K562 (cell line): Measurements from ENCODE around the gene SLC4A2. TPM values are rescaled to one million over a fixed set of nuclear protein-coding genes. Genes with fewer than 3 reads are reported as not detected.

Source experiments
- FOSL1 ChIP-seq: fragments of 200-800 bp; sonication (Bioruptor generic); conservative IDR thresholded peaks from 2 replicates; pipeline ENCODE4 v1.6.1; 2016; ENCODE audit warnings: missing genetic modification characterization, missing compliant biosample characterization
- MGA ChIP-seq: fragments of 450-650 bp; IDR thresholded peaks from 2 replicates; pipeline ENCODE4 v1.6.1; 2016; ENCODE audit warnings: mild to moderate bottlenecking, moderate library complexity
- PBX2 ChIP-seq, 2 experiments: IDR thresholded peaks in 1 of 2; conservative IDR thresholded peaks in 1 of 2; 2 replicates each; pipeline ENCODE4 v1.6.1; 2016; ENCODE audit warnings: low read depth in 2 of 2, mild to moderate bottlenecking in 1 of 2, missing compliant biosample characterization in 1 of 2, missing genetic modification characterization in 1 of 2, moderate library complexity in 1 of 2
- polyA plus RNA-seq, 8 experiments: library from polyadenylated mRNA; depleted of rRNA in 4 of 8; stranded (reverse) in 5 of 8; unstranded in 3 of 8; fragments of >200 nt; fragmentation: Nextera tagmentation in 2 of 8; fragmentation: Illumina TruSeq in 1 of 8; extraction: Ambion mirVana in 2 of 8; extraction: Trizol in 1 of 8; gene quantifications; 2 replicates each; pipeline versions ENCODE4 v1.2.1 to v1.2.3, GENCODE V29; 2011 to 2014; ENCODE audit warnings: inconsistent platforms in 1 of 8, missing spikeins in 1 of 8
- total RNA-seq, 7 experiments: library from RNA; depleted of rRNA in 6 of 7; stranded (reverse); fragments of >200 nt in 6 of 7; fragmentation: Illumina TruSeq in 2 of 7; extraction: Trizol in 2 of 7; gene quantifications; 2 replicates each; pipeline versions ENCODE4 v1.2.1 to v1.2.3, GENCODE V29; 2011 to 2021; ENCODE audit warnings: low replicate concordance in 1 of 7
- TF ChIP-seq, protein P1 (sequence below): sonication (generic); IDR thresholded peaks from 2 replicates; pipeline ENCODE4 v1.6.1; 2016
- TF ChIP-seq, protein P2 (sequence below): conservative IDR thresholded peaks from 2 replicates; pipeline ENCODE4 v1.6.1; 2011; ENCODE audit warnings: low read depth, mild to moderate bottlenecking, low read length; ENCODE audit not compliant: control insufficient read depth
- TF ChIP-seq, protein P3 (sequence below): fragments of 250-450 bp; sonication (Bioruptor Pico); IDR thresholded peaks from 2 replicates; pipeline ENCODE4 v1.4.0; 2020

The SLC4A2 gene
- total and polyA plus RNA-seq, 9 of the 15 experiments (the other 6 are each of a cell fraction or from before 2014, with no cell fraction given), result 11.4 to 375 (median 130) TPM

GRCh38 chr7:151082141-151083070 is 23.0 kb downstream of the SLC4A2 start (continued):
- no peak for TF ChIP-seq PBX2 (CRISPR knock-in tag; IDR thresholded peaks at IDR 0.05; ENCODE audit: low read depth)
- TF ChIP-seq PBX2 (tag; conservative IDR thresholded peaks at IDR 0.05; ENCODE audit: low read depth), result no peak
- TF ChIP-seq, protein P1, sequence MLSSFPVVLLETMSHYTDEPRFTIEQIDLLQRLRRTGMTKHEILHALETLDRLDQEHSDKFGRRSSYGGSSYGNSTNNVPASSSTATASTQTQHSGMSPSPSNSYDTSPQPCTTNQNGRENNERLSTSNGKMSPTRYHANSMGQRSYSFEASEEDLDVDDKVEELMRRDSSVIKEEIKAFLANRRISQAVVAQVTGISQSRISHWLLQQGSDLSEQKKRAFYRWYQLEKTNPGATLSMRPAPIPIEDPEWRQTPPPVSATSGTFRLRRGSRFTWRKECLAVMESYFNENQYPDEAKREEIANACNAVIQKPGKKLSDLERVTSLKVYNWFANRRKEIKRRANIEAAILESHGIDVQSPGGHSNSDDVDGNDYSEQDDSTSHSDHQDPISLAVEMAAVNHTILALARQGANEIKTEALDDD, result no peak
- TF ChIP-seq FOSL1 (tag), result 0 out of 2 replicates have a peak, but pooled peaks have one; percentile 23
- TF ChIP-seq, protein P2, sequence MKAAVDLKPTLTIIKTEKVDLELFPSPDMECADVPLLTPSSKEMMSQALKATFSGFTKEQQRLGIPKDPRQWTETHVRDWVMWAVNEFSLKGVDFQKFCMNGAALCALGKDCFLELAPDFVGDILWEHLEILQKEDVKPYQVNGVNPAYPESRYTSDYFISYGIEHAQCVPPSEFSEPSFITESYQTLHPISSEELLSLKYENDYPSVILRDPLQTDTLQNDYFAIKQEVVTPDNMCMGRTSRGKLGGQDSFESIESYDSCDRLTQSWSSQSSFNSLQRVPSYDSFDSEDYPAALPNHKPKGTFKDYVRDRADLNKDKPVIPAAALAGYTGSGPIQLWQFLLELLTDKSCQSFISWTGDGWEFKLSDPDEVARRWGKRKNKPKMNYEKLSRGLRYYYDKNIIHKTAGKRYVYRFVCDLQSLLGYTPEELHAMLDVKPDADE, result 0 out of 2 replicates have a peak, but pooled peaks have one; percentile 20
- no peak for TF ChIP-seq MGA
- TF ChIP-seq, protein P3, sequence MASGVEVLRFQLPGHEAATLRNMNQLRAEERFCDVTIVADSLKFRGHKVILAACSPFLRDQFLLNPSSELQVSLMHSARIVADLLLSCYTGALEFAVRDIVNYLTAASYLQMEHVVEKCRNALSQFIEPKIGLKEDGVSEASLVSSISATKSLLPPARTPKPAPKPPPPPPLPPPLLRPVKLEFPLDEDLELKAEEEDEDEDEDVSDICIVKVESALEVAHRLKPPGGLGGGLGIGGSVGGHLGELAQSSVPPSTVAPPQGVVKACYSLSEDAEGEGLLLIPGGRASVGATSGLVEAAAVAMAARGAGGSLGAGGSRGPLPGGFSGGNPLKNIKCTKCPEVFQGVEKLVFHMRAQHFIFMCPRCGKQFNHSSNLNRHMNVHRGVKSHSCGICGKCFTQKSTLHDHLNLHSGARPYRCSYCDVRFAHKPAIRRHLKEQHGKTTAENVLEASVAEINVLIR (CRISPR knock-in tag), result no peak
